GM21717 (cell line): ENCODE results near the gene GTPBP6.
"Not testable (repeated sequence)": the region's sequence is repeated elsewhere in the genome, so short reads cannot be mapped to it uniquely, and the experiment has no call there.

Experiments used
- ATAC-seq: cut with Tn5 transposase; IDR thresholded peaks from one replicate; pipeline ENCODE4 v1.9.1; 2021; ENCODE audit warnings: mild to moderate bottlenecking, moderate library complexity; ENCODE audit not compliant: unreplicated experiment

Gene GTPBP6

GRCh38 chrX:351736-352135, 33.1 kb upstream of the GTPBP6 start:
- no peak for ATAC-seq

- ATAC-seq: not testable (repeated sequence)
These were observed 32.7 kb upstream of the GTPBP6 start for GRCh38 chrX:351324-351641.

GRCh38 chrX:350534-351323, 32.1 kb upstream of the GTPBP6 start:
- ATAC-seq: no peak

GRCh38 chrX:350148-350533, 31.5 kb upstream of the GTPBP6 start:
- no peak for ATAC-seq

- ATAC-seq: no peak
These were observed 31.1 kb upstream of the GTPBP6 start for GRCh38 chrX:349702-350101.

- ATAC-seq: no peak
These were observed 30.6 kb upstream of the GTPBP6 start for GRCh38 chrX:349196-349595.

GRCh38 chrX:348461-349117, 30.0 kb upstream of the GTPBP6 start:
- no peak for ATAC-seq

GRCh38 chrX:347351-348117, 28.9 kb upstream of the GTPBP6 start:
- no peak for ATAC-seq

- ATAC-seq: no peak
These were observed 27.6 kb upstream of the GTPBP6 start for GRCh38 chrX:346034-346813.

GRCh38 chrX:345020-345925, 26.7 kb upstream of the GTPBP6 start:
- no peak for ATAC-seq

GRCh38 chrX:344371-344901, 25.8 kb upstream of the GTPBP6 start:
- no peak for ATAC-seq

GRCh38 chrX:341541-342101, 23.0 kb upstream of the GTPBP6 start:
- ATAC-seq: no peak

- ATAC-seq: no peak
These were observed 22.2 kb upstream of the GTPBP6 start for GRCh38 chrX:340641-341423.

GRCh38 chrX:340121-340520, 21.5 kb upstream of the GTPBP6 start:
- no peak for ATAC-seq

GRCh38 chrX:338836-339400, 20.3 kb upstream of the GTPBP6 start:
- ATAC-seq: no peak

- no peak for ATAC-seq
These were observed 19.8 kb upstream of the GTPBP6 start for GRCh38 chrX:338281-338835.

GRCh38 chrX:337331-337831, 18.8 kb upstream of the GTPBP6 start:
- no peak for ATAC-seq

- ATAC-seq: no peak
These were observed 17.6 kb upstream of the GTPBP6 start for GRCh38 chrX:336227-336626.
